GM19324 (cell line): ENCODE measurements around the gene FRYL.
"Not testable (repeated sequence)": the region's sequence is repeated elsewhere in the genome, so short reads cannot be mapped to it uniquely, and the experiment has no call there.

ENCODE experiments used
- ATAC-seq: cut with Tn5 transposase; IDR thresholded peaks from one replicate; pipeline ENCODE4 v1.9.1; 2021; ENCODE audit warnings: mild to moderate bottlenecking, moderate library complexity; ENCODE audit not compliant: unreplicated experiment, low FRiP score

The FRYL gene

DNA sequence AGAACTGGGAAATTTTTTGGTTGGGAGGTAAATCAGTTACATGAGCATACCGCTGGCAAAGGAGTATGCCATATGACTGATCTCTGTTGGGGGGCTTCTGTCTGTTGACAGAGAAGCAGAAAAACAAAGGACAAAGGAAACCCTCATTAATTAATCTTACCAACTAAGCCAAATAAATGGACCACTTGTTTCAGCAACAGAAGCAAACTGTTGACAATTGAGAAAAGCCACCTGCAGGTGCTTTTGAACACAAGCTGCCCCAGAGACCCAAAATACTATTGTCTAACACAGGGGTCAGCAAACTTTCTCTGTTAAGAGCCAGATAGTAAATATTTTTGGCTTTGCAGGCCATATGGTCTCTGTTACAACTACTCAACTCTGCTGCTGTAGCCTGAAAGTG lies 7.0 kb upstream of the FRYL start:
- no peak for ATAC-seq

DNA sequence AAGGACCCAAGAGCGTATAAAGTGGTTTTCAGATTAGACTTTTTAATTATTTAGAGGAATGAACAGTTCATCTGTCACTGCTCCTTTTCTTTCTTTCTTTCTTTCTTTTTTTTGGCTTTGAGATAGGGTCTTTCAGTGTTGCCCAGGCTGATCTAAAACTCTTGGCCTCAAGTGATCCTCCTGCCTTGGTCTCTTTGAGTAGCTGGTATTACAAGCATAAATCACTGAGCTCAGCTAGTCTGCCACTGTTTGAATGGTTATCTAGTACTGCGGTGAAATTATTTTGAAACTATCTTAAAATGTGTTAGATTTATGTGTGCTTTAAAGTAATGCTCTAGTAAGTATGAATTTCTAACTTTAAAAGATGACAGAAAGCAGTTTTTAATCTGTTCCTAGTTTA lies 6.5 kb upstream of the FRYL start:
- ATAC-seq = no peak

DNA sequence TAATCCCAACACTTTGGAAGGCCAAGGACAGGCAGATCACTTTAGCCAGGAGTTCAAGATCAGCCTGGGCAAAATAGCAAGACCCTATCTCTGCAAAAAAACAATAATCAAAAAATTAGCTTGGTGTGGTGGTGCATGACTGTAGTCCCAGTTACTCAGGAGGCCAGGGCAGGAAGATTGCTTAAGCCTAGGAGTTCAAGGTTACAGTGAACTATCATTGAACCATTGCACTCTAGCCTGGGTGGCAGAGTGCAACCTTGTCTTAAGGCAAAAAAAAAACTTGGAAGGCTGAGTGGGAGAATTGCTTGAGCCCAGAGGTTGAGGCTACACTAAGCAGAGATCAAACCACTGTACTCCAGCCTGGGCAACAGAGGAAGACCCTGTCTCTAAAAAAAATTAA lies 5.2 kb upstream of the FRYL start:
- no peak for ATAC-seq

DNA sequence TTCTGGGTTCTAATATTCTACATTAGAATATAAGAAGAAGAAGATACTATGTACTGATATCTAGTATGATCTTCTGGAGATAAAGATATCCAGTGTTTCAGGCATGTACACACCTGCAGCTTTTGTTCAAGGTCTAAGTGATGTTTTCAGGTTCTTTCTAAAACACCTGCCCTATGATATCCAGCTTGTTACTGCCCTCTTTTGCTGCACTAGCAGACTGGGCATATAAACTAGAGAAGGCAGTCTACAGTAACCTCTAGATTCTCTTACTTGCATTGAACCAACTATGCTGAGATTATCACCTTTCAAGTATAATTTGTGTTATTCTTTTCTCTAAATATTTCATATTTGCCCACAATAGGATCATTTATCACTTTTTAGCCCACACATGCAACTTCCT lies 1.9 kb upstream of the FRYL start:
- ATAC-seq = no peak

DNA sequence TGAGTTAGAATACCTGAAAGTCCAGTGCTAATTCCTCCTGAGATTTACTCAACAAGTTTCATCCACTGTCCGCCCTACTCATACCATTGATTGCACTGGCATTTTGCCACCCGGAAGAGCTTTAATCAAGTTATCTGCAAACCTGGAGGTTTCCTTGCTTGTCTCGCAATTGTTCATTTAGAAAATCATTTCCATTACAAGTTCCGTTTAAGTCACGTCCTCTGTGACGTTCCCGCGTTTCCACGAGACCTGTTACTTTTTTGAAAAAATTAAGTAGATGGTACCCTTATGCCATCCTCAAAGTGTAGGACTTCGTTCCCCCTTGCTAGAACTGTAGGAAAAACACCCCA lies 761 bp upstream of the FRYL start:
- ATAC-seq = no peak

DNA sequence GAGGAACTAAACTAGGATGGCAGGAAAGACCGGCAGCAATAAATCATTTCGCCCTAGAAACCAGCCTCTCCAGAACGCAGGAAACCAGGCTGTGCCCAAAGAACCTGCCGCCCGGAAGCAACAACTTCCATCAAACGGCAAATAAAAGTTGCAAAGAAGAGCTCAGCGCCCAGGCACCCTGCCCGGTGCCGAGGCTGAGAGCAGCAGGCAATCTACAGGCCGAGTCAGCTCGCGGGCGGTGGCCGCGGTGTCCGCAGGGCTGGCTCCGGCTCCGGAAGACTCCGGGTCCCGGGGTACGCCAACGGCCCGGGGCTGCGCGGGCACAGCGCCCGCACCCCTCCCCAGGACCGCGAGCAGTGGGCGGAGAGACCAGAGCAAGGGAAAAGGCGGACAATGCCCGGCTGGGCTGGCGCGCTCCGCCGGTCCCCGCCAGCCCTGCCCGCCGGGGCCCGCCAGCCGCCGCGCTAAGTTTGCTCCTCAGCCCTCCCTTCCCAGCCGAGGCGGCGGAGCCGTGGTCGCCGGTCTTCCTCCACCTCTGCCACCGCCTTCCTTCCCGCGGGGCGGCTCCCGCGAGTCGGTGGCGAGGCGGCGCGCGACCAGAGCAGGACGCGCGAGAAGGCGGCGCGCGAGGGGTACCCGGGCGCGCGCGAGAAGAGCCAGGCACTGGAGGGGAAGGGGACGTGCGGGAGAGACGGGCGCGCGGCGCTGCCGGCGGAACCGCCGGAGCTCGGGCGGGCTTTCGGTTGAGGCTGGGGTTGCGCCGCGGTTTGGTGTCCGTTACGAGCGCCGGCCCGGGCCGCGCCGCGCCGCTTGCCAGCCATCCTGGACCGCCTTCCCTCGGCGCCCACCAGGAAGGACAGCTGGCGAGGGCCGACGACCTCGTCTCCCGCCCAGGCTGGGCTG lies 733 bp downstream of the FRYL start:
- peak; percentile 56 for ATAC-seq

DNA sequence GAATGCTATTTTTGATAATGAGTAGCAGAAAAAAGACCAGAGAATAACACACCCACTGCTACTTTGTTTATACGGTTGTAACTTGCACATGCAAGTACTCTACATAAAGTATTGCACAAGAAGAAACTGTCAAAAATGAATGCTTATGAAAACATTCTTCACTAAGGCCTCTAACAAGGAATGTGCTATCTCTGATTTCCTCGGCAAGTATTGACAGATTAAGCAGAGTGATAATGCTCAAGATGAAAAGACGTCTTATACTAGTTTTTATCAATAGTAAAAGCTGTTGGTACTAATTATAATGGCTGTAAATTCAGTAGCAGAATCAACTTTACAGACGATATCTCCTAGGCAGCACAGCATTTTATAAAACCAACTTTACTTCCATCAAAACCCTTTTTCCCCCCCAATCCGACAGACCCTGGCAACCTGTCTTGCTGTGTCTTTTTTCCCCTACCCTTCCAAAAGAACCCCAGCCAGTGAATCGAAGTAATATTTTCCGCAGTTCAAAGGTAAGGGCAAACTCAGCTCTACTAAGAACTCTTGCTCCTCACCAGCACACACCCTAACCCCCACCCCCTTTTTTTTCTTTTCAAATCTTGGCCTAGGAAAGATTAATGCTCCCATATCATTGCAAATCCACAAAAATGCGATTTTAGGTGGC lies 1.5 kb downstream of the FRYL start:
- no peak for ATAC-seq

DNA sequence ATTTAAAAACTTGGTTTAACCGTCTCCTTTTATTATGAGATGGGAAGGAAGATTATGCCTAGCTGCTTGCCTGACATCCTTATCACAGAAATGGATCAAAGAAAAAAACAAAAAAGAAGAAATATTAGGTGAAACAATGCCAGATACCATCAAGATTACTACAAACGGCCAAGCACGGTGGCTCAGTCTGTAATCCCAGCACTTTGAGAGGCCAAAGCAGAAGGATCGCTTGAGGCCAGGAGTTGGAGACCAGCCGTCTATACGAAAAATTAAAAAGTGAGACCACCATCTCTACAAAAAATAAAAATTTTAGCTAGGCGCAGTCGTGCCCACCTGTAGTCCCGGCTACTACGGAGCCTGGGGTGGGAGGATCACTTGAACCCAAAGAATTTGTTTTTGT lies 2.3 kb downstream of the FRYL start:
- no peak for ATAC-seq

DNA sequence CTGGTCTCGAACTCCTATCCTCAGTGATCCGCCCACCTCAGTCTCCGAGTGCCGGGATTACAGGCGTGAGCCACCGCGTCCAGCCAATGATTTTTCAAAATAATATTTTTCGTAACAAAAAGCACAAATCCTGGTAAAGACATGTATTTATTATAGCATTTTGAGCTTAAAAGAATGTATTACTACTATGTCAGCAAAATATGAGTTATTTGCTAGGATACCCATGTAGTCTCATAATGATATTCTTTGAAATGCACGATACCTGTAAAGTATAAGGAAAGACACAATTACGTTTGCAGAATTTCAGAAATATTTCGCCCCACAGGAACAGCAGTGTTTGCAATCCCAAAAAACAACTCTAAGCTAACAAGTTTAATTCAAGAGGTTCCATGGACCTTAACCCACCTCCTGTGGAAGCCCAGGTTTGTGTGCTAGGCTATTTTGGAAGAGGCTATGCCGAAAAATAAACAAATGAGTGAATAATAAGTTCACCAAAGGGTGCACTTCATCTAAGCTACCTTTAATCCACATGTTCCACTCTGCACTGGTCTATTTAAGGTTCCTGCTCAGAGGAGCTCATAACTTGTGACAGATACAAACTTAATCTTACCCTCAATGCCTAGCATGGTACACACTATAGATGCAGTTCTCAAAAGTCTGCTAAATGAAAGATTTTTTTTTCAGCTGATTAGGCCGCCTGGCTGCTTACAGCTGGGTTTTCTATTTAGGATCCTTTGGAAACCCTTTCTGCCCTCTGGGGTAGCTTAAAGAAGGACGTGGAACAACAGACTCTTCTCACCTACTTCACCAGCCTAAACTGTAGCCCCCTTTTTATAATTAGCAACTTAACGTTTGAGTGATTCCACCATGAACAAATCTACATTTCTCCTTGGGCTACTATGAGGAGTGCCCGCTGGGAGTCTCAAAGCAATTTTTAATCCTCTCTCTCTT lies 5.0 kb downstream of the FRYL start:
- ATAC-seq = no peak

DNA sequence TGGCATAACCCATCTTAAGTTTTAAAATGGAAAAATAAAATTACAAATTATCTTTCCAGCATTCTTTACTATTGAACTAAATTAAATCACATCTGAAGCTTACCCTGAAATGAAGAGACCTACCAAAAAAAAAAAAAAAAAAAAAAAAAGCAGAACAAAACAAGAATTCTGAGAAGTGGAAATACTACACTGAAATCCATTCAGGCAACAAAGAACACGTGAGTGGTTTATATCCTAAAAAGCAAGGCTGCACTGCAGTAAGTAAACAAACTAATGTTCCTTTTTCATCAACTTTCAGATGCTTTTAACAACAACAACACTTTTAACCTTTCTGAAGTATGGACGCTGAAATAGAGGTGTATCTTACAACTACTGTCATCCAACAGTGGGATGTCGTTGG lies 7.5 kb downstream of the FRYL start:
- ATAC-seq = no peak

DNA sequence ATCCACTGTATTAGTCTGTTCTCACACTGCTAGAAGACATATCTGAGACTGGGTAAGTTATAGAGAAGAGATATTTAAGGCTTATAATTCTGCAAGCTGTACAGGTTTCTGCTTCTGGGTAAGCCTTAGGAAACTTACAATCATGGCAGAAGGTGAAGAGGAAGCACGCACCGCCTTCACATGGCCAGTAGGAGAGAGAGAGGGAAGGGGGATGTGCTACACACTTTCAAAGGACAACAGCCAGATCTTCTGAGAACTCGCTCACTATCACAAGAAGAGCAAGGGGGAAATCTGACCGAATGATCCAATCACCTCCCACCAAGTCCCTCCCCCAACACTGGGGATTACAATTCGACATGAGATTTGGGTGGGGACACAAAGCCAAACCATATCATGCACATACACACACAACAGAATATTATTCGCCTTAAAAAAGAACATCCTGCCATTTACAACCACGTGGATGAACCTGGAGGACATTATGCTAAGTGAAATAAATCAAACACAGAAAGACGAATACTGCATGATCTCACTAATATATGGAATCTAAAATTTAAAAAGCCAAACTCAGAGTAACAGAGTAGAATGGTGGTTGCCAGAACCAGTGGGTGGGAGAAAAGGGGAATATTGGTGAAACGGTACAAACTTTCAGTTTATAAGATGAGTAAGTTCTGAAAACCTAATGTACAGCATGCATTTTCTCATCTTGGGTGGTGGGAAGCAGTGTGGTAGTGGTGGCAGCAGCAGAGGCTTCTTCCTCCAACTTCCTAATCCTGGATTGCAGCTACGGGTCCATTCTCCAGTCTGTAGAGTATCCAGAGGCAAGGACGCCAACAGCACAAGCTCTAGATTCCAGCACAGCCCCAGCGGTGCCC lies 12.8 kb downstream of the FRYL start:
- ATAC-seq = no peak

DNA sequence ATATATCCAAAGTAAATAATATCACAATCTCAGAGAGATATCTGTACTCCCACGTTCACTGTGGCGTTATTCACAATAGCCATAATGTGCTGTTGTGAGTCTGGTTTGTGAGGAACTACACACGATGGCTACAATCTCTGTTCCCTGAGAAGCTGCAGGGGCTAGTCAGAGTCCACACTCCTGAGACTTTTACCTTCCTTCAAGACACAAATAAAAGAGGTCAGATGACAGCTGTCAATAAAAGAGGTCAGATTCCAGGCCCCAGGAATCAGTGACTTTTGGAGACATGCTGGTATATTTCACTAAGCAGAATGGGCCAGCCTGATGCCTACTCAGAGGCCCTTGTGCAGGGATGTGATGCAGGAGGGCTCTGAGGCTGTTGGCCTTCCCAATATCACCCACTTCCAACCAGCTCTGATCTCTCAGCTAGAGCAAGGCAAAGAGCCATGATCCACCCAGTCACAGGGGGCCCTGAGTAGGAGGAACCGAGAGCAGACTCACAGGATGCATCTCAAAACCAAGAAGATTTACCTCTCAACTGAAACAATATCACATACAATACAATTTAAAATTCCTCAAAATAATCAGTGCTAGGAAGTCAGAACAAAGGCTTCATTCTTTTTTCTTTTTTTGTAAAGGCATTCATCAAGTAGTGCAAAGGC lies 13.8 kb downstream of the FRYL start:
- ATAC-seq = no peak

DNA sequence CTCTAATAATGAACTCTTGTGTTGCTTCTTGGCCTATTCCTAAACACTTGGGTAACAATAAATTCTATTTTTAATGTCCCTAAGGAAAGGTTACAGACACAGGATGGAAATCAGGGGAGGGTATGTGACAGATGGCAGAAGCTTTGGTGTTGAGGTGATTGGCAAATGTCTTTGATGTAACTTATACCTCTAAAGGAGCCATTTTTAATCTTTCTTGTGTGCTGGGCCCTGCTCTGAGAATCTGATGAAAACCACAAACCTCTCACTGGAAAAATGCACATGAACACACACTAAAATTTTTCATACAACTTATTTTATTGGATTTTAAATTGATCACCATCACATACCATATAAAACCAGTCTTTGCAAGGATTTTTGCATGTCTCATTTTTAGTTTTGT lies 17.7 kb downstream of the FRYL start:
- ATAC-seq = no peak

DNA sequence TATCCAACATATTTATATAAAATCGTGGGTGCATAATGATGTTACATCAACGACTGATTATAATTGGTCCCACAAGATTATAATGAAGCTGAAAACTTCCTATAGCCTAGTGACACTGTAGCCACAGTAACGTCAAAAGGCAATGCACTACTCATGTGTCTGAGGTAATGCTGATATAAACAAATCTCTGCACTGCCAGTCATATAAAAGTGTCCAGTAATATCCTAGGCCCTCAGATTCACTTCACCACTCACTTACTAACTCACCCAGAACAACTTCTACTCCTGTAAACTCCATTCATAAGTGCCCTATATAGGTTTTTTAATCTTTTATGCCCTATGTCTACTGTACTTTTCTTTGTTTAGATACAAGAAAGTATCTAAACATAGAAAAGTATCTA lies 18.8 kb downstream of the FRYL start:
- no peak for ATAC-seq

DNA sequence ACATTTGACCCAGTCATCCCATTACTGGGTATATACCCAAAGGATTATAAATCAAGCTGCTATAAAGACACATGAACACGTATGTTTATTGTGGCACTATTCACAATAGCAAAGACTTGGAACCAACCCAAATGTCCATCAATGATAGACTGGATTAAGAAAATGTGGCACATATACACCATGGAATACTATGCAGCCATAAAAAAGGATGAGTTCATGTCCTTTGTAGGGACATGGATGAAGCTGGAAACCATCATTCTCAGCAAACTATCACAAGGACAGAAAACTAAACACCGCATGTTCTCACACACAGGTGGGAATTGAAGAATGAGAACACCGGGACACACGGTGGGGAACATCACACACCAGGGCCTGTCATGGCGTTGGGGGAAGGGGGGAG lies 21.4 kb downstream of the FRYL start:
- ATAC-seq = not testable (repeated sequence)

DNA sequence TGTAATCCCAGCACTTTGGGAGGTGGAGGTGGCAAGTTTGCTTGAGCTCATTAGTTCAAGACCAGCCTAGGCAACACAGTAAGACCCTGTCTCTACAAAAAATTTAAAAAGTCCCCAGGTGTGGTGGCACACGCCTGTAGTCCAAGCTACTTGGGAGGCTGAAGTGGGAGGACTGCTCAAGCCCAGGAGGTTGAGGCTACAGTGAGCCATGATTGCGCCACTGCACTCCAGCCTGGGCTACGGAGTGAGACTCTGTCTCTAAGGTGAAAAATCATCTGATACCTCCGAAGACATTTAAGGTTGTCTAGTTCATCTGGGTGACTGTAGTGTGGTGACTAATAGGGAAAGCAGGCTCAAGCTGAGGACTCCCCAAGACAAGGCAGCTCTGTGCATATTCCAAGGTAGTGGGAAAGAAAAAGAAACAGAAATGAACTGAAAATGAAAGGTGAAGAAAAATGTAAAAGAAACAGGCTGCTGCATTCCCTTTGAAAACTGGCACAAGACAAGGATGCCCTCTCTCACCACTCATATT lies 23.3 kb downstream of the FRYL start:
- ATAC-seq = no peak

DNA sequence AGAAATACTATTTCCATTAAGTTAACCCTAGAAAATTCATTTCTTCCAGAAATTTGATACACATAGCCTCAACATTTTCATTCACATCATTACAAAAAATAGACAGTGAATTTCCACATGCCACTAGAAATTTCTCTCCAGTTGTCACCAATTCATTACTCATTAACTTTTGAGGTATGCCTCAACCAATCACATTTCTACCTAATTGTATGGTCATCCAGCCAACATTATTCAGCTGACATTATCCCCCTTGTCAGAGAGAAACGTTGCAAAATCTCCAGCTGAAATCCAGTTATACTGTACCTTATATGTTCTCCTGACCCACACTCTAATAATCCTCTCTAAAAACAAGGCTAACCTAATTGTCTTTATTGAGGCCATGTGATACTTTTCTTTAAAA lies 24.8 kb downstream of the FRYL start:
- no peak for ATAC-seq

DNA sequence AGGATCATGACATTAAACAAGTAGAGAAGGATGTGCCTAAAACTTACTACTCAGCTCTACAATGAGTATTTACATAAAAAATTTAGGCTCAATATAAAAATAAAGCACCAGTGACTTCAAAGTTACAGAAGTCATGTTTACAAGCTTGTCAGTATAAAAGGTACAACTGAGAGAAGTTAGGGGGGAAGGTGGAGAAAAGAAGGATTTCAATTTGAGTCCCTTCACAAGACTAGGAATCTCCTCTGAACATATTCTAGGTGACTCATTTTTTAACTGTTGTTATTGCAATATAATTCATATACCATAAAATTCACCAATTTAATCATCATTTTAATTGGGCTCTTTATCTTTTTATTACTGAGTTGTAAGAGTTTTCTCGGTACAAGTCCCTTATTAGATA lies 26.9 kb downstream of the FRYL start:
- ATAC-seq = no peak

DNA sequence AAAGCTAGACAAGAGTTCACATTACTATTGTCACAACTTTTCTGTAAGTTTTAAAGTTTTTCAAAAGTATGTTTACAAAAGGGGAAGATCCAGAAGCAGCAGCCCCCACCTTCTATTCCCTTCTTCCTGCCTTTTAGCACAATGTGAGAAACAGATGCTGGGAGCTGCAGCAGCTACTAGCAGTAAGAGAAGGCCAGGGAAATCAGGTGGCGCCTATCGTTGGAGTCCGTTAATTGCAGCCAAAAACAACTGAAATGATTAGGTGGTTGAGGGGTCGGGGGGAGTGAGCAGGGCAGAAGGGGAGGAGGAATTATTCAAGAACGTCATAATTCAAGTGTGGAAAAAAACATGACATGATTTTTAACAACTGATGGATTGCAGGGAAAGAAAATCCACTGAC lies 27.4 kb downstream of the FRYL start:
- ATAC-seq = no peak
